GM12801 (cell line): ENCODE measurements around the gene CCDC87.

Source experiments
- CTCF ChIP-seq: IDR thresholded peaks from one replicate; pipeline ENCODE4 v1.5.1; 2011; ENCODE audit warnings: control low read depth; ENCODE audit not compliant: insufficient read length; ENCODE audit errors: extremely low read depth

Gene CCDC87

DNA sequence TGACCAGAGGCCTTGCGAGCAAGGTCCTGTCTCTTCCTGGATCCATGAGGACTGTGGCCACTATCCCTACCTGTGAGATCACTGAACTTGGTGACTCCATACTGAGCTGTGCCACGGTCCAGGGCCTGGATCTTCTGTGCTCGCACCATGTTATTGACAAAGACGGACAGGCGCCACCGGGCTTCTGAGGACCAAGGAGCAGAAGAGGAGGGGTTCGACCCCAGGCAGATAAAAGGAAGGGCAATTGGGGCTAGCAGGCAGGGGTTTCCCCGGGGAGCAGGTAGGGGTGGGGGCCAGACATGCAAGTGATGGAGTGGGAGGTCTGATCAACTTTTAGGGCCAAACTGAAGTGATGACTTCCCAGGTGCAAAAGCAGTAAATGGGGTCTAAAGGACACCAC lies 26.6 kb downstream of the CCDC87 start:
- TF ChIP-seq CTCF, result no peak

- no peak for TF ChIP-seq CTCF
Measured at GRCh38 chr11:66564984-66565383, 27.9 kb downstream of the CCDC87 start.

DNA sequence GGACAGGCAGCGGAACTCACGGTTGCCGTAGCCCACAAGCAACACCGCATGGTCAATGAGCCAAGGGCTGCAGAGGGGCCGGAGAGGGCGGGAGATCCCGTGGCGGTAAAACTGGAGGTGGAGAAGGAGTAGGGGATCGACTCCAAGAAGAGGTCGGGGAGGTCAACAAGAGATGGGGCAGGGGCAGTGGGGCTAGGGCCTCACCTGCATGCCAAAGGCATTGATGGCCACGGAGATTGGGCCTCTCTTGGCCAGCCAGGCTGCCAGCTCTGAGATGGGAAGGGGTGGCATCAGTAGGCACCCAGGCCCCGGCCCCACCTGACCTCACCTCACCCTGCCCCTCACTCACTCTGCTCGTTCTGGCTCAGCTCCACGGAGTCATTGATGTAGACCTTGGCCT lies 28.3 kb downstream of the CCDC87 start:
- no peak for TF ChIP-seq CTCF

GRCh38 chr11:66563832-66564231 lies 29.0 kb downstream of the CCDC87 start:
- TF ChIP-seq CTCF, result no peak

DNA sequence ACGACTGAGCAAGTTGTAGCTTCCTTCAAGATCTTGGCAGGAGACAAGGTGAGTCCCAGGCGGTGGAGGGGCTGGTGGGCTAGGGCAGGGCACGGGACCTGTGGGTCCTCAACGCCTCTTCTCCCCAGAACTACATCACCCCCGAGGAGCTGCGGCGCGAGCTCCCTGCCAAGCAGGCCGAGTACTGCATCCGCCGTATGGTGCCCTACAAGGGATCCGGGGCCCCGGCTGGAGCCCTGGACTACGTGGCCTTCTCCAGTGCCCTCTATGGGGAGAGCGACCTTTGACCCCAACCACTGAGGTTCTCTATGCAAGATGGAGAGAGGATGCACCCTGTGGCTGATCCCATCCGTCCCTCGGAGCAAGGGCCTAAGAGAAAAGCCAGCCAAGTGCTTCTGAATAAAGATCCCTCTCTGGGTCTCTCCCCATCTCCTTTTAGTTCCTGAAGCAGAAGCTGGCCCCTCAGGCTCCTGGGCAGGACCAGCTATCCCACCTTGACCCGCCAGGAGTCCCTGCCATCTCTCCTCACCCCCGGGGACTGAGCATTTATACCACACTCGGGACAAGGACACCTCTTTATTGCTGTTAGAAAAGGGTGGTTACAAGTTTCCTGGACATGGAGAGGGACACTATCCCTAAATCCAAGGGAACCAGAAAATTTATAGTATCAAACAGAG lies 29.8 kb downstream of the CCDC87 start:
- TF ChIP-seq CTCF, result no peak

GRCh38 chr11:66562275-66562674 lies 30.6 kb downstream of the CCDC87 start:
- TF ChIP-seq CTCF, result no peak

- TF ChIP-seq CTCF, result no peak
Measured at GRCh38 chr11:66561975-66562248, 31.0 kb downstream of the CCDC87 start.
